Measurements from ENCODE around the gene C4orf33. TPM values are rescaled to one million over a fixed set of nuclear protein-coding genes. Genes with fewer than 3 reads are reported as not detected.

C4orf33 gene
- total and polyA plus RNA-seq, 9 of the 15 experiments (the other 6 are each of a cell fraction or from before 2014, with no cell fraction given), result 16.7 to 42.0 (median 27.5) TPM

DNA sequence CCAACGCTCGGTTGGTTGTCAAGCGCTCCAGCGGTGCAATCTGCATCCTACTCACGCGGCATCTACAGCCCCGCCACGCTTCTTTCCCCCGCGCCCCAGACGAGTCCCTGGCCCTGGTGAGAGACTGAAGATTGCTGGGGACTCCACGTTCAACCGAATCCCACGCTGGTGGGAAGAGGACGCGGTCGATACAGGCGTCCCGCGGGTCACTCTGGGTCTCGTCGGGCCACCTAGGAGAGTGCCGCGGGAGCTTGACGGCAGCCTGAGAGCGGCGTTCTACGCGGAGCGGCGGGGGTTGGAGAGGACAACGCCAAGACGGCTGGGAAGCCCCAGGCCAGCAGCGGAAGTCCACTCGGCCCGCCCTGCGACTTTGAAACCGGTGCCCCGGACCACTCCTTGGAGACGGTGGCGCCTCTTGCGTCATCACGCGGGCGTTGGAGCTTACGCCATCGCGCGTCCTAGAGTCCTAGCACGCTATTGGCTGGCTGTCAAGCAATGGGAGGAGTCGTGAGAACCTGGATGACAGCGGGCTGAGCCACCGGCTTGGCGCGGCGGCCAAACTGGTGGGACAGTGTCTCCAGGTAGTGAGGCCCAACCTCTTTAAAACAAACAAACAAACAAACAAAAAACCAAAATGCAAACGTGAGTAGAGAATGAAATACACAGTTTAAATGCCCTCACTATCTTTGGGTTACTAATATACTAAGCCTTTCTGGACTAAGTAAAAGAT is 2.6 kb upstream of the C4orf33 start, which contains the start of gene SCLT1 (continued):
- TF ChIP-seq CBX1 (IDR thresholded peaks at IDR 0.05; ENCODE audit: low read depth) (peak; percentile 88; the same call in 1 of the 2 replicates), TEAD2 (tag; IDR thresholded peaks at IDR 0.05) (no peak), ATF7 (IDR thresholded peaks at IDR 0.05) (peak; percentile 97), NCOA2 (IDR thresholded peaks at IDR 0.05; ENCODE audit: partially characterized antibody in 2 of 2) (no peak), ARID1B (IDR thresholded peaks at IDR 0.05) (peak; percentile 32; the same call in 1 of the 2 replicates), NR3C1 (CRISPR knock-in tag; IDR thresholded peaks at IDR 0.05) (no peak), BRD9 (IDR thresholded peaks at IDR 0.05; ENCODE audit: low read depth, partially characterized antibody) (peak; percentile 38), ZNF764 (CRISPR knock-in tag; IDR thresholded peaks at IDR 0.05; ENCODE audit: low read depth) (no peak), ADNP (tag; IDR thresholded peaks at IDR 0.05) (no peak), TEAD1 (CRISPR knock-in tag; IDR thresholded peaks at IDR 0.05) (peak in 1 of 2 experiments; percentile 69; a peak in 1 of 4 replicates), KAT7 (CRISPR knock-in tag; IDR thresholded peaks at IDR 0.05; ENCODE audit: borderline replicate concordance) (peak; percentile 45; the same call in 1 of the 2 replicates), NR4A1 (CRISPR knock-in tag; IDR thresholded peaks at IDR 0.05) (no peak), NR4A1 (tag; IDR thresholded peaks at IDR 0.05) (no peak), MYNN (IDR thresholded peaks at IDR 0.05) (no peak), MYNN (CRISPR knock-in tag; IDR thresholded peaks at IDR 0.05) (no peak), RBM14 (IDR thresholded peaks at IDR 0.05; ENCODE audit: borderline replicate concordance, insufficient read depth, low read depth, low read length) (no peak)
- TF ChIP-seq, protein P1, sequence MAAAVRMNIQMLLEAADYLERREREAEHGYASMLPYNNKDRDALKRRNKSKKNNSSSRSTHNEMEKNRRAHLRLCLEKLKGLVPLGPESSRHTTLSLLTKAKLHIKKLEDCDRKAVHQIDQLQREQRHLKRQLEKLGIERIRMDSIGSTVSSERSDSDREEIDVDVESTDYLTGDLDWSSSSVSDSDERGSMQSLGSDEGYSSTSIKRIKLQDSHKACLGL (CRISPR knock-in tag; IDR thresholded peaks at IDR 0.05; ENCODE audit: borderline replicate concordance, poor library complexity, severe bottlenecking), result no peak
- TF ChIP-seq, protein P2, sequence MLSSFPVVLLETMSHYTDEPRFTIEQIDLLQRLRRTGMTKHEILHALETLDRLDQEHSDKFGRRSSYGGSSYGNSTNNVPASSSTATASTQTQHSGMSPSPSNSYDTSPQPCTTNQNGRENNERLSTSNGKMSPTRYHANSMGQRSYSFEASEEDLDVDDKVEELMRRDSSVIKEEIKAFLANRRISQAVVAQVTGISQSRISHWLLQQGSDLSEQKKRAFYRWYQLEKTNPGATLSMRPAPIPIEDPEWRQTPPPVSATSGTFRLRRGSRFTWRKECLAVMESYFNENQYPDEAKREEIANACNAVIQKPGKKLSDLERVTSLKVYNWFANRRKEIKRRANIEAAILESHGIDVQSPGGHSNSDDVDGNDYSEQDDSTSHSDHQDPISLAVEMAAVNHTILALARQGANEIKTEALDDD (IDR thresholded peaks at IDR 0.05), result no peak
- TF ChIP-seq, protein P3, sequence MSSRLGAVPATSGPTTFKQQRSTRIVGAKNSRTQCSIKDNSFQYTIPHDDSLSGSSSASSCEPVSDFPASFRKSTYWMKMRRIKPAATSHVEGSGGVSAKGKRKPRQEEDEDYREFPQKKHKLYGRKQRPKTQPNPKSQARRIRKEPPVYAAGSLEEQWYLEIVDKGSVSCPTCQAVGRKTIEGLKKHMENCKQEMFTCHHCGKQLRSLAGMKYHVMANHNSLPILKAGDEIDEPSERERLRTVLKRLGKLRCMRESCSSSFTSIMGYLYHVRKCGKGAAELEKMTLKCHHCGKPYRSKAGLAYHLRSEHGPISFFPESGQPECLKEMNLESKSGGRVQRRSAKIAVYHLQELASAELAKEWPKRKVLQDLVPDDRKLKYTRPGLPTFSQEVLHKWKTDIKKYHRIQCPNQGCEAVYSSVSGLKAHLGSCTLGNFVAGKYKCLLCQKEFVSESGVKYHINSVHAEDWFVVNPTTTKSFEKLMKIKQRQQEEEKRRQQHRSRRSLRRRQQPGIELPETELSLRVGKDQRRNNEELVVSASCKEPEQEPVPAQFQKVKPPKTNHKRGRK (tag; IDR thresholded peaks at IDR 0.05), result no peak
- TF ChIP-seq, protein P4, sequence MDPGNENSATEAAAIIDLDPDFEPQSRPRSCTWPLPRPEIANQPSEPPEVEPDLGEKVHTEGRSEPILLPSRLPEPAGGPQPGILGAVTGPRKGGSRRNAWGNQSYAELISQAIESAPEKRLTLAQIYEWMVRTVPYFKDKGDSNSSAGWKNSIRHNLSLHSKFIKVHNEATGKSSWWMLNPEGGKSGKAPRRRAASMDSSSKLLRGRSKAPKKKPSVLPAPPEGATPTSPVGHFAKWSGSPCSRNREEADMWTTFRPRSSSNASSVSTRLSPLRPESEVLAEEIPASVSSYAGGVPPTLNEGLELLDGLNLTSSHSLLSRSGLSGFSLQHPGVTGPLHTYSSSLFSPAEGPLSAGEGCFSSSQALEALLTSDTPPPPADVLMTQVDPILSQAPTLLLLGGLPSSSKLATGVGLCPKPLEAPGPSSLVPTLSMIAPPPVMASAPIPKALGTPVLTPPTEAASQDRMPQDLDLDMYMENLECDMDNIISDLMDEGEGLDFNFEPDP (CRISPR knock-in tag; IDR thresholded peaks at IDR 0.05), result no peak
- TF ChIP-seq, protein P5, sequence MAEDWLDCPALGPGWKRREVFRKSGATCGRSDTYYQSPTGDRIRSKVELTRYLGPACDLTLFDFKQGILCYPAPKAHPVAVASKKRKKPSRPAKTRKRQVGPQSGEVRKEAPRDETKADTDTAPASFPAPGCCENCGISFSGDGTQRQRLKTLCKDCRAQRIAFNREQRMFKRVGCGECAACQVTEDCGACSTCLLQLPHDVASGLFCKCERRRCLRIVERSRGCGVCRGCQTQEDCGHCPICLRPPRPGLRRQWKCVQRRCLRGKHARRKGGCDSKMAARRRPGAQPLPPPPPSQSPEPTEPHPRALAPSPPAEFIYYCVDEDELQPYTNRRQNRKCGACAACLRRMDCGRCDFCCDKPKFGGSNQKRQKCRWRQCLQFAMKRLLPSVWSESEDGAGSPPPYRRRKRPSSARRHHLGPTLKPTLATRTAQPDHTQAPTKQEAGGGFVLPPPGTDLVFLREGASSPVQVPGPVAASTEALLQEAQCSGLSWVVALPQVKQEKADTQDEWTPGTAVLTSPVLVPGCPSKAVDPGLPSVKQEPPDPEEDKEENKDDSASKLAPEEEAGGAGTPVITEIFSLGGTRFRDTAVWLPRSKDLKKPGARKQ (CRISPR knock-in tag; IDR thresholded peaks at IDR 0.05), result no peak
- TF ChIP-seq, protein P6, sequence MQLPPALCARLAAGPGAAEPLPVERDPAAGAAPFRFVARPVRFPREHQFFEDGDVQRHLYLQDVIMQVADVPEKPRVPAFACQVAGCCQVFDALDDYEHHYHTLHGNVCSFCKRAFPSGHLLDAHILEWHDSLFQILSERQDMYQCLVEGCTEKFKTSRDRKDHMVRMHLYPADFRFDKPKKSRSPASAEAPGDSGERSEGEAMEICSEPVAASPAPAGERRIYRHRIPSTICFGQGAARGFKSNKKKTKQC (CRISPR knock-in tag; IDR thresholded peaks at IDR 0.05), result no peak; the same call in 1 of the 2 replicates

All from K562 (cell line).